Endothelial cell of coronary artery (primary cell): Measurements from ENCODE around the gene COQ3. TPM values are rescaled to one million over a fixed set of nuclear protein-coding genes. Genes with fewer than 3 reads are reported as not detected.

ENCODE experiments used
- total RNA-seq: library from RNA; depleted of rRNA; stranded (reverse); fragments of >200 nt; gene quantifications from 2 replicates; pipeline ENCODE4 v1.2.3, GENCODE V29; 2014

The COQ3 gene
- total RNA-seq: 3.0 and 4.8 TPM in 2 replicates

GRCh38 chr6:99393698-99394531 is at the start of gene COQ3:
COQ3 (minus strand) TSS chr6:99394195; CDS start chr6:99394179, 16 bp downstream.

GRCh38 chr6:99424761-99425646 is 31.0 kb upstream of the COQ3 start, which contains the start of gene PNISR:
PNISR (minus strand) TSS chr6:99425308; CDS start chr6:99414659, 10,649 bp downstream.

GRCh38 chr6:99349171-99350141 is 44.5 kb downstream of the COQ3 start, which contains the start of gene FAXC:
FAXC (minus strand) TSS chr6:99349674; CDS start chr6:99349372, 302 bp downstream.

Other genes with a start within 250 kb of the COQ3 start
- gene FAXC, start 44.5 kb downstream of the COQ3 start, total RNA-seq: 0.54 and 0.56 TPM in 2 replicates
- gene PNISR, start 31.1 kb upstream of the COQ3 start, total RNA-seq: 37.0 and 61.4 TPM in 2 replicates
- gene USP45, start 121.2 kb upstream of the COQ3 start, total RNA-seq: 11.6 and 15.7 TPM in 2 replicates
- 61.5 and 94.6 TPM in 2 replicates for gene CCNC, start 174.5 kb upstream of the COQ3 start, total RNA-seq
- gene PRDM13, start 212.6 kb upstream of the COQ3 start, total RNA-seq: not detected in 2 replicates